M059J (cell line): ENCODE data around the gene GSTM4. TPM values are rescaled to one million over a fixed set of nuclear protein-coding genes. Genes with fewer than 3 reads are reported as not detected.

Source experiments
- DNase-seq: peaks from one replicate; pipeline ENCODE4 v3.0.0-alpha.2; 2012; ENCODE audit warnings: low read depth
- total RNA-seq: library from RNA; depleted of rRNA; stranded (reverse); fragments of >200 nt; shearing (Covaris generic); gene quantifications from 2 replicates; pipeline ENCODE4 v1.2.3, GENCODE V29; 2014; rRNA removed

Gene GSTM4
- total RNA-seq = 23.8 and 37.4 TPM in 2 replicates

DNA sequence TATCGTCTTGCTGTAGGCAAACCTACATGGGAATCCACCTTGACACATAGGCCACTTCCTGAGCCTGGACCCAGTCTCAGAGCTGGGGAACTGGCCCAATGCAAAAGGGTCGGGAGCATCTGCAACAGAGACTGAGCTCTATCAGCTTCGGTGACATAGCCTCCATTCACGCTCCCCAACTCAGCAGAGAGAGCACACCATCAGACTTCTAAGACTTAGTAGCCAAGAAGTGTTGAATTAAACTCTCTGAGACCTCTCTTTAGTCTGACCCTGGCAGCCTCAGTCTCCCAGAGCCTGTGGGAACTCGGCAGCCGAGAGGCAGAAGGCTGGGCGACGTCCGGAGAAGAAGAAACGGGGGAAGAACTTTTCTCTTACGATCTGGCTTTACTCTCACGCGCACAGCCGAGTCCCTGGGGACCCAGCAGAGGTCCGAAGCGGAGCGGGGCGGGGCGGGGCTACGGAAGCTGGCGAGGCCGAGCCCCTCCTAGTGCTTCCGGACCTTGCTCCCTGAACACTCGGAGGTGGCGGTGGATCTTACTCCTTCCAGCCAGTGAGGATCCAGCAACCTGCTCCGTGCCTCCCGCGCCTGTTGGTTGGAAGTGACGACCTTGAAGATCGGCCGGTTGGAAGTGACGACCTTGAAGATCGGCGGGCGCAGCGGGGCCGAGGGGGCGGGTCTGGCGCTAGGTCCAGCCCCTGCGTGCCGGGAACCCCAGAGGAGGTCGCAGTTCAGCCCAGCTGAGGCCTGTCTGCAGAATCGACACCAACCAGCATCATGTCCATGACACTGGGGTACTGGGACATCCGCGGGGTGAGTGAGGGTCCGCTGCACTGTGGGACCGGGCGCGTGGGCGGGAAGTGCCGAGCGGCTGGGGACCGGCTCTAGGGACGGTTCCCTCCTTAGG lies at the start of gene GSTM4:
TSS of gene GSTM4 (plus strand) at position 485 of the 905 bp plus-strand sequence. CDS start at position 776, 291 bp downstream.
- DNase-seq = peak; percentile 78

DNA sequence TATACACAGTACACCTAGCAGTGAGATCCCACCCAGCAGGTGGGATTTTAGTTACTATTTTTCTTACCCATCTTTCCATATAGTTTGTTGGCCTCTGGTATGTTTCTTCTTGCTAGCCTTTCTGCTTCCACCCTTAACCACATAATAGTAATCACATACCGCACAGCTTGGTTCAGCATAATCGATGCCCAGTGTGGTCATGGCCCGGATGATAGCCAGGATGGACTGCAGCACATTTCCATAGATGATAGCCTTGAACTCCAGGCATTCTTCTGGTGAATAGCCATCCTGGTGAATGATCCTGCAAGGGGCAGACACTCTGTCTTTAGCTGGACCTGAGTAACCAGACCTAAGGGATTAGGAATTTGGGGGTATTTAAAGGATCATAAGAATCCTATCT lies 46.0 kb upstream of the GSTM4 start:
- peak; percentile 9 for DNase-seq

DNA sequence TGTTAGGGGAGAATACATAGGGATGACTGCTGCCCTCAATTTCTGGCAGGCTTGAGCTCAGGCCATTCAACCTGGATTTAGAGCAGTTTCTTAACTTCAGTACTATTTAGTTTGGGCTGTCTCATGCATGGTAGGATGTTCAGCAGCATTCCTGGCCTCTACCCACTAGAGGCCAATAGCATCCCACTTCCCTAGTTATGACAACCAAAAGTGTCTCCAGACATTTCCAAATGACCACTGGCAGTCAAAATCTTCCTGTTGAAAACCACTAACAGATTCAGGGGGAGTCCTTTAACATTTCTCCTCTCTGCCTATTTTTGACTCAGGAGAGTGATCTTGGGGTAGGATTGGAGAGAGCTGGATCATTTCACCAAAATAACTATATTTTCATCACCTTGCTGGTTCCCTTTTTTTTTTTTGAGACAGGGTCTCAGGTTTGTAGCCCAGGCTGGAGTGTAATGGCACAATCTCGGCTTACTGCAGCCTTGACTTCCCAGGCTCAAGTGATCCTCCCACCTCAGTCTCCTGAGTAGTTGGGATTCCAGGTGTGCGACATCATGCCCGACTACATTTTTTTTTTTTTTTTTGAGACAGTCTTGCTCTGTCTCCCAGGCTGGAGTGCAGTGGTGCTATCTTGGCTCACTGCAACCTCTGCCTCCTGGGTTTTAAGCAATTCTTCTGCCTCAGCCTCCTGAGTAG lies 45.1 kb upstream of the GSTM4 start:
- DNase-seq = peak; percentile 77

GRCh38 chr1:109611308-109611990 lies 44.5 kb upstream of the GSTM4 start:
- DNase-seq = no peak

- DNase-seq = peak; percentile 59
These were observed 42.3 kb upstream of the GSTM4 start for GRCh38 chr1:109613361-109614147.

- DNase-seq = no peak
These were observed 40.0 kb upstream of the GSTM4 start for GRCh38 chr1:109615879-109616278.

DNA sequence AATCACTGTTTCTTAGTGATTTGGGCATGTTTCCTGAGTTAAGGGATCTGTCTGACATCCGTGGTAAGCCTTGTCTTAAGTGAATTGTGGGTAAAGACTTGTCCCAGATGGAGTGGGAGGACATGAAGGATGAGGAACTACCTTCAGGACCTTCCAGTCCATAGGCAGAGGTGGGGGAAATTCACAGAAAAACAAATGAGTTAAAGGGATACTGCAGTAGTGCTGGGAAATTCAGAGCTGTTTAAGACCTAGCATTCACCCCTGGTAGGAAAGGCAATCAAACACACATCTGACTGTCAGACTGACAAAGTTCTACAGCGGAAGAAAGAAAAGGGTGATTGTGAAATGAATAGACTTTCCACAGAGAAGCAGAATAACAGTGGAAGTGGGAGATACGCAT lies 39.5 kb upstream of the GSTM4 start:
- no peak for DNase-seq

- DNase-seq = peak; percentile 87
These were observed 38.6 kb upstream of the GSTM4 start for GRCh38 chr1:109617291-109617801.

- no peak for DNase-seq
These were observed 37.0 kb upstream of the GSTM4 start for GRCh38 chr1:109618661-109619575.

GRCh38 chr1:109619576-109620400 lies 36.1 kb upstream of the GSTM4 start, which contains the start of the genes AMPD2 and GNAT2:
TSS of gene AMPD2 (plus strand) at chr1:109619837. CDS start at chr1:109621176, 1,339 bp downstream.
TSS of gene GNAT2 (minus strand) at chr1:109619616. CDS start at chr1:109612870, 6,746 bp downstream.
- DNase-seq = peak; percentile 86

DNA sequence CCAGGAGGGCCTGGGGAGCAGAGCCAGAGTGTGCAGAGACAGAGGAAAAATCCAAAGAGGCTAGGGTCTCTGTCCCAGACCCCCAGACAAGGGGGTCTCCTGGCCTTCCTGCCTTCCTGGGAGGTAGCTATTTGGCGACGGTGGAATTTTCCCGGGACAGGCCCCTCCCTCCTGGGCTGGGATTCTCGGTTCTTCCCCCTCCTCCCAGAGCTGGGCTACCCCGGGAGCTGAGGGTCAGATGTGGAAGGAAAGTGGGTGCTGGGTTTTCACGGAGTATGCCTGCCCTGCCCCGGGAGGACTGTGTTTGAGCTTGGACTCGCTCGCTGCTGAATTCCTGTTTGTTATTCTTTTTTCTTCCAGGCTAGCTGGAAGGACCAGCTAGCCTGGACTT lies 35.5 kb upstream of the GSTM4 start:
- peak; percentile 76 for DNase-seq

GRCh38 chr1:109620841-109621286 lies 35.0 kb upstream of the GSTM4 start:
- DNase-seq = peak; percentile 97

GRCh38 chr1:109621379-109622136 lies 34.3 kb upstream of the GSTM4 start:
- no peak for DNase-seq

DNA sequence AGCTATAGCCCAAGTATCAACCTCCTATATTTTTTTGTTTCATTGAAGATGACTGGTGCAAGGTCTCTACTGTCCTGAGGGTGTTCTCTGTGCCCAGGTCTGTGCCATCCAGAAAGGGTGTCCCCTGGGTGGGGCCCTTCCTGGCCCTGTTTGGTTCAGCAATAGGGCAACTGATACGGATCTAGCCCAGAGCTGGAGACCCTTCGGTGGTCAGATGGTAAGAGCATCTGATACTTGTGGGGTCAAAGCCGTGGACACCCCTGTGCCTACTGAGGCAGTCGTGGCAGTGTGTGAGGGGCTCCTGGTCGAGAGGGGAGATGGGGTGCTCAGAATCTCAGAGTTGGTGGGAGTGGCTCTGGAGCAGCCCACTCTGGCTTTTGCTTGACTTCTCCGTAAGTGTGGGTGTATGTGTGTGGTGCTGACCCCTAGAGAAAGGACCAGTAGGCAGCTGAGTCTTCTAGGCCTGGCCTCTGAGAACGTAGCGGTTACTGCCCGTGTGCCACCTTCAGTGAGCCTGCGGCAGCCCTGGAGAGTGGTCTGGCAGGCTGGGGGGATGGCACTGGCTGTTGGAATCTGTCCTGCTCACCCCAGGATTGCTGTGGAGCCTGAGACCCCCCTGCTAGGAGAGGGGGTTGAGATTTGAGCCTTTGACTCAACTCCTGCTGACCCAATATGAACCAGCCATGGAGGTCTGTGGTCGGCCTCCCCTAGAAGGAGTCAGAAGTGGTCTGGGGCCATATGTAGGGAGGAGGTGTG lies 33.6 kb upstream of the GSTM4 start:
- no peak for DNase-seq

GRCh38 chr1:109622895-109623294 lies 33.0 kb upstream of the GSTM4 start:
- no peak for DNase-seq

- no peak for DNase-seq
These were observed 32.2 kb upstream of the GSTM4 start for GRCh38 chr1:109623601-109624161.
